GM12801 (cell line): ENCODE measurements around the gene ZC3H13.

Experiments
- CTCF ChIP-seq: IDR thresholded peaks from one replicate; pipeline ENCODE4 v1.5.1; 2011; ENCODE audit warnings: control low read depth; ENCODE audit not compliant: insufficient read length; ENCODE audit errors: extremely low read depth

Gene ZC3H13

GRCh38 chr13:45989607-45990006 is 62.9 kb downstream of the ZC3H13 start:
- no peak for TF ChIP-seq CTCF

GRCh38 chr13:45975337-45975736 is 77.2 kb downstream of the ZC3H13 start:
- TF ChIP-seq CTCF, result no peak

GRCh38 chr13:45974500-45974899 is 78.0 kb downstream of the ZC3H13 start:
- TF ChIP-seq CTCF, result no peak

GRCh38 chr13:45967589-45967988 is 85.0 kb downstream of the ZC3H13 start:
- TF ChIP-seq CTCF, result no peak

- no peak for TF ChIP-seq CTCF
Measured at GRCh38 chr13:45966715-45967114, 85.8 kb downstream of the ZC3H13 start.

GRCh38 chr13:45961468-45961867 is 91.1 kb downstream of the ZC3H13 start:
- no peak for TF ChIP-seq CTCF

GRCh38 chr13:45954836-45955800 is 97.4 kb downstream of the ZC3H13 start:
- TF ChIP-seq CTCF, result no peak
